ENCODE data around the gene KCTD13. TPM values are rescaled to one million over a fixed set of nuclear protein-coding genes. Genes with fewer than 3 reads are reported as not detected.
A peak's percentile ranks its signal among the peaks of the same experiment; 100 is the strongest.

KCTD13 gene
- total RNA-seq, 1 donor from 2014 or later = 38.2 TPM

- no peak for DNase-seq (ENCODE audit: low read depth)
- no peak overlapping the region for H3K4me3 ChIP-seq (ENCODE audit: low read depth, low read length)
- TF ChIP-seq CTCF (IDR thresholded peaks at IDR 0.05; ENCODE audit: insufficient read depth, low read length, poor library complexity, severe bottlenecking) = no peak
- H3K27me3 ChIP-seq (ENCODE audit: control insufficient read depth, insufficient read depth, low read length) = no peaks in the 10 kb centered on the region
- H3K36me3 ChIP-seq (ENCODE audit: control insufficient read depth, insufficient read depth, low read length) = no peaks in the 10 kb centered on the region
Measured at GRCh38 chr16:29972500-29972899, 46.5 kb upstream of the KCTD13 start.

GRCh38 chr16:29971304-29971703 lies 45.3 kb upstream of the KCTD13 start:
- DNase-seq (ENCODE audit: low read depth) = no peak
- no peak overlapping the region for H3K4me3 ChIP-seq (ENCODE audit: low read depth, low read length)
- H3K36me3 ChIP-seq (ENCODE audit: control insufficient read depth, insufficient read depth, low read length) = no peaks in the 10 kb centered on the region
- no peaks in the 10 kb centered on the region for H3K27me3 ChIP-seq (ENCODE audit: control insufficient read depth, insufficient read depth, low read length)
- TF ChIP-seq CTCF (IDR thresholded peaks at IDR 0.05; ENCODE audit: insufficient read depth, low read length, poor library complexity, severe bottlenecking) = no peak

GRCh38 chr16:29968205-29968604 lies 42.2 kb upstream of the KCTD13 start:
- no peak overlapping the region for H3K4me3 ChIP-seq (ENCODE audit: low read depth, low read length)
- no peaks in the 10 kb centered on the region for H3K36me3 ChIP-seq (ENCODE audit: control insufficient read depth, insufficient read depth, low read length)
- no peaks in the 10 kb centered on the region for H3K27me3 ChIP-seq (ENCODE audit: control insufficient read depth, insufficient read depth, low read length)
- no peak for DNase-seq (ENCODE audit: low read depth)
- TF ChIP-seq CTCF (IDR thresholded peaks at IDR 0.05; ENCODE audit: insufficient read depth, low read length, poor library complexity, severe bottlenecking) = no peak

GRCh38 chr16:29963021-29963743 lies 37.2 kb upstream of the KCTD13 start:
- TF ChIP-seq CTCF (IDR thresholded peaks at IDR 0.05; ENCODE audit: insufficient read depth, low read length, poor library complexity, severe bottlenecking) = no peak
- H3K36me3 ChIP-seq (ENCODE audit: control insufficient read depth, insufficient read depth, low read length) = no peaks in the 10 kb centered on the region
- DNase-seq (ENCODE audit: low read depth) = no peak
- H3K27me3 ChIP-seq (ENCODE audit: control insufficient read depth, insufficient read depth, low read length) = no peaks in the 10 kb centered on the region
- no peak overlapping the region for H3K4me3 ChIP-seq (ENCODE audit: low read depth, low read length)

- peak overlapping the region; percentile 77 for H3K4me3 ChIP-seq (ENCODE audit: low read depth, low read length)
- DNase-seq (ENCODE audit: low read depth) = no peak
- no peaks in the 10 kb centered on the region for H3K27me3 ChIP-seq (ENCODE audit: control insufficient read depth, insufficient read depth, low read length)
- no peaks in the 10 kb centered on the region for H3K36me3 ChIP-seq (ENCODE audit: control insufficient read depth, insufficient read depth, low read length)
- no peak for TF ChIP-seq CTCF (IDR thresholded peaks at IDR 0.05; ENCODE audit: insufficient read depth, low read length, poor library complexity, severe bottlenecking)
Measured at GRCh38 chr16:29962344-29962994, 36.4 kb upstream of the KCTD13 start.
